HL-60 (cell line): ENCODE results near the gene PAK4.
A peak's percentile ranks its signal among the peaks of the same experiment; 100 is the strongest.

Experiments
- DNase-seq, 2 experiments: peaks; one replicate each; pipeline ENCODE4 v3.0.0-alpha.2; 2010 to 2020; ENCODE audit warnings: low read depth in 1 of 2, low spot score in 1 of 2
- H3K27ac ChIP-seq: fragments of 250-450 bp; sonication (Bioruptor Pico); replicated peaks from 2 replicates; pipeline ENCODE4 v1.5.1; 2020; ENCODE audit warnings: mild to moderate bottlenecking, moderate library complexity
- H3K27me3 ChIP-seq: fragments of 250-450 bp; sonication (Bioruptor Pico); 2 replicates; pipeline ENCODE4 v1.5.1; 2021; ENCODE audit warnings: mild to moderate bottlenecking, moderate library complexity; ENCODE audit not compliant: insufficient read depth, poor library complexity, severe bottlenecking
- H3K4me3 ChIP-seq: replicated peaks from 2 replicates; pipeline ENCODE4 v1.5.1; 2011; ENCODE audit warnings: mild to moderate bottlenecking, control low read depth, low read length; ENCODE audit not compliant: insufficient read depth
- CTCF ChIP-seq: IDR thresholded peaks from one replicate; pipeline ENCODE4 v1.5.1; 2011; ENCODE audit warnings: low read length, control low read depth, inconsistent platforms; ENCODE audit not compliant: insufficient read depth
- GABPA ChIP-seq: IDR thresholded peaks from 2 replicates; pipeline ENCODE4 v1.6.1; 2012; ENCODE audit warnings: low read depth
- POLR2AphosphoS5 ChIP-seq: IDR thresholded peaks from 2 replicates; pipeline ENCODE4 v1.6.1; 2012; ENCODE audit warnings: low read depth
- REST ChIP-seq: IDR thresholded peaks from 2 replicates; pipeline ENCODE4 v1.6.1; 2012; ENCODE audit warnings: low read depth; ENCODE audit not compliant: insufficient replicate concordance
- SPI1 ChIP-seq: IDR thresholded peaks from 2 replicates; pipeline ENCODE4 v1.6.1; 2012; ENCODE audit warnings: low read depth, mild to moderate bottlenecking, borderline replicate concordance

PAK4 gene

DNA sequence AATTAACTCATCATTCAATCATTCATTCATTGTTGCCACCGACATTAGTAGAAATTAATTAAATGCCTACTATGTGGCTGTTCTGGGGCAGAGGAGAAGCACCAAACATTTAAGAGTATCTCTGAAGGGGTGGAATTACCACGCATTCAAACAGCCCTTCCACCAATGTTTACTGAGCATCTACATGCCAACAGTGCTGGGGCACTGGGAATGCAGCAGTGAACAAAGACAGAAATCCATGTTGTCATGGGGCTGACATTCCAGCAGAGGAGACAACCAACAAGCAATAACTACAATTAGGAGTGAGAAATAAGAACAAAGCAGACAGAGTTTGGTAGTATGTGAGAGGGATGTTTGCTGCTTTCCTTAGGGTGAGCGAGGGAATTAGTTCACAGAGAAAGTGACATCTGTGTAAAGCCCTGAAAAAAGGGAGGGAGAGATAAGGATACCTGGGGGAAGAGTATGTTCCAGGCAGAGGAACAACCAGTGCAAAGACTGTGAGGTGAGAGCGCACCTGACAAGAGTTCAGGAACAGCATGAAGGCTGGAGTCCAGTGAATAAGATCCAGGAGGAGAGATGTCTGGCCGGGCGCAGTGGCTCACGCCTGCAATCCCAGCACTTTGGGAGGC is 1.3 kb upstream of the PAK4 start:
- no peak for DNase-seq
- no peak overlapping the region for H3K27ac ChIP-seq
- no peak overlapping the region for H3K4me3 ChIP-seq
- no peak for TF ChIP-seq GABPA
- no peak for TF ChIP-seq SPI1
- TF ChIP-seq CTCF: no peak
- TF ChIP-seq POLR2AphosphoS5: no peak
- no peak for TF ChIP-seq REST
- H3K27me3 ChIP-seq: no peaks in the 10 kb centered on the region

DNA sequence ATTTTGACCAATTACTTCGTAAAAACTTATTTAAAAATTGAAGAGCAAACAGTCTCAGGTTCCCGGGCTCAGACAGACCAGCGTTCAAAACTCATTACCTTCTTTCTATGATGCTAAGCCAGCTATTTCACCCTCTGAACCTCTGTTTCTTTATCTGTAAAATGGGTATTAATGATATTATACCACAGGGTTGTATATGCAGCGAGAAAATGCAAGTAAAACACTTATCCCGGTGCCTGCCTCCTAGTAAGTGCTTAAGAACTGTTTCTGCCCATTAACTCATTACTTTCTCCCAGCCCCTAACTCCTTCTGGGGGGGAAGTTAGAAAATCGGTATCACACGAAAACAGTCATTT is 410 bp upstream of the PAK4 start:
- Histone ChIP-seq H3K27ac (peak overlapping the region; percentile 25; the same call in 1 of the 2 replicates), H3K4me3 (peak overlapping the region; percentile 81), H3K27me3 (no peaks in the 10 kb centered on the region)
- TF ChIP-seq SPI1: peak; percentile 49; the same call in 1 of the 2 replicates
- TF ChIP-seq GABPA: no peak
- no peak for DNase-seq

DNA sequence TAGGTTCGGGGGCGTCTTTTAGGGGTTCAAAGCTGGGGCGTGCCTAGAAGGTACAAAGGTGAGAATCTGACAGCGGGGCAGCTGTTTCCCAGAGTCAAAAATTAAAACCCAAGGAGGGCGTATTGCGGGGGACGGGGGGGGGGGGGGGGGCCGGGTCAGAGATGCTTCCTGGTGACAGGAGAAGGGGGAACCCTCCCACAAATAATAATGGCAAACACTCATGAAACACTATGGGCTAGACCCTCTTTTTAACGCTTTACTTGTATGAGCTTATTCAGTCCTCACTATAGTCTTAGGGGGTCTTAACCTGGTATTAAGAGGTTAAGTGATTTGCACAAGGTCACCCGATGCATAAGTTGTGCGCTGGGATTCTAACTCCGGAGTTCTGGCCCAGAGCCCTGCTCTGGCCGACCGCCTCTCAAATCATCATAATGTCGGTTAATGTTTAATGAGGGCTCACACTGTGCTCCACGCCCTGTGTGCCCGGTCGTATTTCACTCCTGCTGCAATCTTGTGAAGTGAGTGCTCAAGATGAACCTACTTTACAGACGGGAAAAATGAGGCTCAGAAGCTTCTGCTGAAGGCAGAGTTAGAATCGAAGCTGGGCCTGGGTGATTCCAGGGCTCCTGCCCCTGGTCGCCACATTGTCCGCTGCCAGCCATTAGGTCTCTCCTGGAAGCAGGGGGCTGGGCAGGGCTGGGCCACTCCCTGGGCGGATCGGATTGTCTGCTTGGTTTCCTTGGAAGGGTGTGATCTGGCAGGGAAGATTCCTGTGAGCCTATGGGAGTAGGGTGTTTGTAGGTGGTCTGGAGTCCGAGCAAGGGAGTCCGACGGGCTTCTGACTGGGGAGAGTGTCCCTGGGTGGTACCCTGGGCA is 964 bp downstream of the PAK4 start:
- DNase-seq: no peak
- no peak for TF ChIP-seq CTCF
- no peak for TF ChIP-seq SPI1
- TF ChIP-seq GABPA: no peak
- TF ChIP-seq REST: no peak
- no peak for TF ChIP-seq POLR2AphosphoS5
- Histone ChIP-seq H3K27me3 (no peaks in the 10 kb centered on the region), H3K4me3 (peak overlapping the region; percentile 81), H3K27ac (peak overlapping the region; percentile 67)

- no peak for TF ChIP-seq SPI1
- no peak for TF ChIP-seq POLR2AphosphoS5
- TF ChIP-seq GABPA: no peak
- no peak for TF ChIP-seq REST
- TF ChIP-seq CTCF: no peak
- Histone ChIP-seq H3K4me3 (no peak overlapping the region), H3K27ac (no peak overlapping the region), H3K27me3 (no peaks in the 10 kb centered on the region)
- DNase-seq: no peak
Measured at GRCh38 chr19:39127812-39128515, 2.4 kb downstream of the PAK4 start.
